GM12801 (cell line): Measurements from ENCODE around the gene PTPRD.

ENCODE experiments used
- TF ChIP-seq, protein P1 (sequence below): IDR thresholded peaks from one replicate; pipeline ENCODE4 v1.5.1; 2011; ENCODE audit warnings: control low read depth; ENCODE audit not compliant: insufficient read length; ENCODE audit errors: extremely low read depth

The PTPRD gene

DNA sequence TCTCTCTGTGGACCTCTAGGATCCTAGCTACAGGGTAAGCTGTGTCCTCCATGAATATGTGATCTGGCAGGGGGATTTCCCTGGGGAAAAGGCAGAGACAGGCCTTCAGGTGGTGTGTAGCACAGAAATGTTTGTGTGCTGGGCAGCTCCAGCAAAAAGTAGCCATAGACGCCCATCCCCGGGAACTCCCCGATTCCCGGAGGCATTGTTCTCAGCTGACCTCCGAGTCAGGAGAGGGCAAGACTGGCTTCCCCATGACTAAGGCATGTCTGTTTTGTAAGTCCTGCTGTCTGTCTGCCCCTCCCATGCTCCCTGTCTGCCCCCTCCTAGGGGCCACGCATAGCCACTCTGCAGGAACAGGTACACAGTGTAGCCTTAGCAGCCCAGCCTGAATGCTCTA lies 834.5 kb downstream of the PTPRD start:
- TF ChIP-seq, protein P1, sequence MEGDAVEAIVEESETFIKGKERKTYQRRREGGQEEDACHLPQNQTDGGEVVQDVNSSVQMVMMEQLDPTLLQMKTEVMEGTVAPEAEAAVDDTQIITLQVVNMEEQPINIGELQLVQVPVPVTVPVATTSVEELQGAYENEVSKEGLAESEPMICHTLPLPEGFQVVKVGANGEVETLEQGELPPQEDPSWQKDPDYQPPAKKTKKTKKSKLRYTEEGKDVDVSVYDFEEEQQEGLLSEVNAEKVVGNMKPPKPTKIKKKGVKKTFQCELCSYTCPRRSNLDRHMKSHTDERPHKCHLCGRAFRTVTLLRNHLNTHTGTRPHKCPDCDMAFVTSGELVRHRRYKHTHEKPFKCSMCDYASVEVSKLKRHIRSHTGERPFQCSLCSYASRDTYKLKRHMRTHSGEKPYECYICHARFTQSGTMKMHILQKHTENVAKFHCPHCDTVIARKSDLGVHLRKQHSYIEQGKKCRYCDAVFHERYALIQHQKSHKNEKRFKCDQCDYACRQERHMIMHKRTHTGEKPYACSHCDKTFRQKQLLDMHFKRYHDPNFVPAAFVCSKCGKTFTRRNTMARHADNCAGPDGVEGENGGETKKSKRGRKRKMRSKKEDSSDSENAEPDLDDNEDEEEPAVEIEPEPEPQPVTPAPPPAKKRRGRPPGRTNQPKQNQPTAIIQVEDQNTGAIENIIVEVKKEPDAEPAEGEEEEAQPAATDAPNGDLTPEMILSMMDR: no peak

DNA sequence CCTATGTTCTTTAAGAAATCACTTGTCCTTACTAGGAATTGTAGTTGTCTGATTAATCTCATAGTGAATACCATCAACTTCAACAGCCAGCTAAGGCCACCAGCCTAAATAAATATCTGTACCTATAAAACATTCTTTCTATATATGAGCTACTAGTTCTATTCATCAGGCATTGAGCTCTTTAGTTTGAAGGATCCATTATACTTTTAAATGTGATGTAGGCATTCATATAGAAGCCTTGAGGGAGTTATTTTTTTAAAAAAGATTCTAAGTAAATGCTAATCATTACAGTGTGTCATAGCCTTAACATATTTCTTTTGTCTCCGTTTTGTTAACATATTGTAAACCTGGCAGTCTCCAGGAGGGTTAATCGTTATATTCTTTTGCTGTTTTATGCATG lies 838.3 kb downstream of the PTPRD start:
- TF ChIP-seq, protein P1: no peak

DNA sequence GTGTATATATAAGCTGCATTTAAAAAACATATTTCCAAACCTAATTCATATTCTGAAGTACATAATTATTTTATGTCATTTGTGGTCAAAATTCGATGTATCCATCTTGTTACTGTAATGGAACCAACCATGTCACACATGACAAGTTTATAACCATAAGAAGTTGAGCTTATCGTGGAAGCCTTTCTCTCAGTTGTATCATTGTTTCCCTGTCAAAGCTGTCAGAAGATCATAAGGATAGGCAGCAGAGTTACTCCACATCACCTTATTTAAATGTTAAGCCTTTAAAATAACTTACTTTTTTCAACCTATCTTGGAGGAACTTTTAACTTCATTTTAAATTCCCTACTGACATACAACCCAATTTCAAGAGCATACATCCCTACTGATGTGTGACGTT lies 841.5 kb downstream of the PTPRD start:
- TF ChIP-seq, protein P1: no peak

DNA sequence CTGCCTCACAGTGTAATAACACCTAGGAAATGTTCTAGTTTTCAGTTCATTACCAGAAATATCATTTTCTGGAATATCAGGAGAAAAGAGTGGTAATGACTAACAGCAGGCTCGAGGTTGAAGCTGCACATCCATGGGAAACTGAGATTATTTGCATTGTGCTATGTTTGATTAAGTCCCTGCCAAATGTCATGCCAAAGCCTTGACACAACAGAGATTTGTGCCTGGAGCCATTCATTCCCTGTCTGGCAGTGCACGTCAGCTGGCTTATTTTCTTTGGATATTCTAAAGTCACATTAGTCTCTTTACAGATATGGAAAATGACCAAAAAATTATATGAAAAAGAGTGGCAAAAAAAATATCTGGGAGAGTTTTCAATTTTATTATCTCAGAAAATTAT lies 848.0 kb downstream of the PTPRD start:
- TF ChIP-seq, protein P1: no peak

DNA sequence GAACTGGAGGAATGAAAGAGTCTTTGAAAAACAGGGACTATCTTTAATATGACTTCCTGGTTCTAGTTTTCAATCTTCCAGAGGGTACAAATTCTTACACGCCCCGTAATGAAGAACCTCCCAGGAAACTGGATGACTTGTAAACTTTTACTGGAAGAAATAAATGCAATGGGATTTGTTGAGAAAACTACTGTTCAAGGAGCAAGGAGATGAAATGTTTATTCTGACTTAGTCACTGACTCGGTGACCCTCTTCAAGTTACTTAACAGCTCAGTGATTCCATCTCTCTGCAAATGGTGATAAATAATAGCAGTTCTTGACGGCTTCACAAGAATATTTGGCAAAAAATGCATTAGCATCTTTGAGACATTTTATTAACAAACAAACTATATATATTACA lies 858.6 kb downstream of the PTPRD start:
- TF ChIP-seq, protein P1: no peak

DNA sequence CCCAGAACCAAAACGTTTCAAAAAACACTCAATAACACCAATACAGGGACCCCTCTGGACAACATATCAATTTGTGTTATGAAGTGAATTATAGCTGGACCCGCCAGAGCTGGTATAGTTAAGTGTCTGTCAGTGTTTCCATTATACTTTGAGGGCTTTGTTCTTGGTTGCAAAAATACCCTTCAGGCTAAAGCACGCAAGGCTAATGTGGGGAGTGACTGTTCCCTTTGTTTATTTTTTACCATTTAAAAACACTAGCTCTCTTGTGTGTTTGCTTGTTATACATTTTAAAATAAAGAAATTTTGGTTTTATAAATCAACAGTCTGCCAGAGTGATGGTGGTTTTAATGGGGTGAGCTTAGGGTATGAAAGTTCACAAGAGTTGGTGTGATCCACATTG lies 859.5 kb downstream of the PTPRD start:
- TF ChIP-seq, protein P1: no peak

DNA sequence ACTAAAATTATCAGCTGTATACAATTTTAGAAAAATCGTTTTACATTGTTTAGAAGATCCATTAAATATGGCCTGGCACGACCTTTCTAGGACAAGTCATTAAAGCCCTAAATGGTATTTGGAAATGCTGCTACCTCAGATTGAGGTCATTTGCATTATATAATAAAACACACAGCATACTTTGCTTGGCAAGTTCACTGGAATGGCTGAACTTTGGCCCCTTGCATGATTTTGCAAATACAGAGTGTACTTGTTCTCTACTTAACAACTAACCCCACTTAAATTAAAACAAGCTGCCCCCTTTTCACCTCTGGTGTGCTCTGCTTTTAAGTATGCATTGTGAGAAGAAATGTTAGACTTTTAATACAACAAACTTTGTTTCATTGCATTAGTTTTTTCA lies 860.1 kb downstream of the PTPRD start:
- TF ChIP-seq, protein P1: no peak

DNA sequence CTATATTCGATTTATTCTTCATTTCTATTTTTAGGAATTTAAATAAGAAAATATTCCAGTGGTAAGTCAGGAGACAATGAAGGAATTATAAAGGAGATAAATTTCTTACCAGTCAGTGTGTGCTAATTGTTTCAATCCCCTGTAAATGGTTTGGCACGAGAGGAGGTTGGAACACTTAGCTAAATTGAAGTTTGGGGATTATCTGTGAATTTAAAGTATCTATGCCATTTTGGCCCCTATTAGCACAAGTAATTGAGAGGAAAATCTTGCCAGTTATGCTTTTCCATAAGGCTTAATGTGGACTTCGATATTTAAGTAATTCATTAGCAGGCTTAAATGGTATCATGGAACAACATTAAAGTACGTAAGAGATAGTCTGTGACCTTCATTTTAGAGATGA lies 860.8 kb downstream of the PTPRD start:
- TF ChIP-seq, protein P1: no peak
